Islet of Langerhans (tissue), 1 donor: ENCODE measurements around the gene AFF3.
"Not testable (repeated sequence)": the region's sequence is repeated elsewhere in the genome, so short reads cannot be mapped to it uniquely, and the experiment has no call there.

Experiments used
- FAIRE-seq: peaks from one replicate; lab custom pipeline; 2011; peaks lifted over from hg19 to GRCh38; lab: Jason Lieb, UNC

The AFF3 gene

GRCh38 chr2:99784282-99784681 is 358.1 kb downstream of the AFF3 start:
- FAIRE-seq = no peak

- FAIRE-seq = no peak
Observed at GRCh38 chr2:99780276-99780675, 362.1 kb downstream of the AFF3 start.

- FAIRE-seq = no peak
Observed at GRCh38 chr2:99779276-99779675, 363.1 kb downstream of the AFF3 start.

- FAIRE-seq = no peak
Observed at GRCh38 chr2:99777656-99778290, 364.6 kb downstream of the AFF3 start.

GRCh38 chr2:99776906-99777646 is 365.3 kb downstream of the AFF3 start:
- no peak for FAIRE-seq

- FAIRE-seq = no peak
Observed at GRCh38 chr2:99776206-99776905, 366.0 kb downstream of the AFF3 start.

- FAIRE-seq = no peak
Observed at GRCh38 chr2:99775585-99775984, 366.8 kb downstream of the AFF3 start.

GRCh38 chr2:99773642-99774041 is 368.7 kb downstream of the AFF3 start:
- FAIRE-seq = not testable (repeated sequence)

- no peak for FAIRE-seq
Observed at GRCh38 chr2:99772591-99773331, 369.6 kb downstream of the AFF3 start.

GRCh38 chr2:99771681-99772333 is 370.6 kb downstream of the AFF3 start:
- FAIRE-seq = no peak

GRCh38 chr2:99770876-99771275 is 371.5 kb downstream of the AFF3 start:
- no peak for FAIRE-seq

- no peak for FAIRE-seq
Observed at GRCh38 chr2:99765731-99766318, 376.6 kb downstream of the AFF3 start.

GRCh38 chr2:99763764-99764163 is 378.6 kb downstream of the AFF3 start:
- no peak for FAIRE-seq

- no peak for FAIRE-seq
Observed at GRCh38 chr2:99762714-99763113, 379.7 kb downstream of the AFF3 start.

- FAIRE-seq = no peak
Observed at GRCh38 chr2:99757611-99758114, 384.7 kb downstream of the AFF3 start.

- FAIRE-seq = no peak
Observed at GRCh38 chr2:99756059-99756458, 386.3 kb downstream of the AFF3 start.

GRCh38 chr2:99754210-99754609 is 388.2 kb downstream of the AFF3 start:
- FAIRE-seq = no peak

- FAIRE-seq = no peak
Observed at GRCh38 chr2:99753505-99753904, 388.9 kb downstream of the AFF3 start.

GRCh38 chr2:99748344-99748743 is 394.0 kb downstream of the AFF3 start:
- FAIRE-seq = no peak

GRCh38 chr2:99747842-99748241 is 394.5 kb downstream of the AFF3 start:
- no peak for FAIRE-seq

- FAIRE-seq = no peak
Observed at GRCh38 chr2:99743146-99743545, 399.2 kb downstream of the AFF3 start.

- no peak for FAIRE-seq
Observed at GRCh38 chr2:99737537-99737936, 404.9 kb downstream of the AFF3 start.
